D721Med (cell line): Measurements from ENCODE around the gene TCTN1.
"Not testable (repeated sequence)": the region's sequence is repeated elsewhere in the genome, so short reads cannot be mapped to it uniquely, and the experiment has no call there.

Experiments
- DNase-seq: peaks from one replicate; pipeline ENCODE4 v3.0.0; 2011; ENCODE audit warnings: low spot score; ENCODE audit not compliant: insufficient read length
- FAIRE-seq: peaks from 2 replicates; lab custom pipeline; 2011; peaks lifted over from hg19 to GRCh38; lab: Jason Lieb, UNC
- CTCF ChIP-seq: IDR thresholded peaks from 2 replicates; pipeline ENCODE4 v1.5.1; 2012; ENCODE audit warnings: mild to moderate bottlenecking, control low read depth; ENCODE audit not compliant: insufficient read depth; ENCODE audit errors: missing control alignments

The TCTN1 gene

GRCh38 chr12:110581931-110582275 lies 32.0 kb upstream of the TCTN1 start:
- DNase-seq (no peak), FAIRE-seq (no peak)
- TF ChIP-seq CTCF, result no peak

GRCh38 chr12:110582276-110583136 lies 31.4 kb upstream of the TCTN1 start:
- FAIRE-seq (no peak), DNase-seq (no peak)
- TF ChIP-seq CTCF, result no peak

GRCh38 chr12:110583137-110584059 lies 30.5 kb upstream of the TCTN1 start, which contains the start of gene PPTC7:
TSS of gene PPTC7 (minus strand) at chr12:110583318. CDS start at chr12:110583031, 287 bp downstream.
- peak; percentile 76 for DNase-seq
- FAIRE-seq, result no peak
- TF ChIP-seq CTCF, result no peak

GRCh38 chr12:110585231-110585799 lies 28.6 kb upstream of the TCTN1 start:
- FAIRE-seq (no peak), DNase-seq (no peak)
- TF ChIP-seq CTCF, result no peak

DNA sequence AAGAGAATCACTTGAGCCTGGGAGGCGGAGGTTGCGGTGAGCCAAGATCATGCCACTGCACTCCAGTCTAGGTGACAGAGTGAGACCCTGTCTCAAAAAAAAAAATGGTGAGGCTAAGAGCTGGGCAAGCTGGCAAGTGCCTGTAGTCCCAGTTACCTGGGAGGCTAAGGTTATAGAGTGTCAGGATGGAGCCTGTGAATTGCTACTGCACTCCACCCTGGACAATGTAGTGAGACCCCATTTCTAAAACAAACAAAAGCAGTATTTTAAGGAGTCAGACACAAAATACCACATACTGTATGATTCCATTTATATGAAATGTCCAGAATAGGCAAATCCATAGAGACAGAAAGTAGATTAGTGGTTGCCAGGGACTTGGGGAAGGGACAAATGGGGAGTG lies 26.8 kb upstream of the TCTN1 start:
- FAIRE-seq, DNase-seq: not testable (repeated sequence)

GRCh38 chr12:110590059-110590458 lies 23.9 kb upstream of the TCTN1 start:
- DNase-seq (no peak), FAIRE-seq (no peak)
- no peak for TF ChIP-seq CTCF

DNA sequence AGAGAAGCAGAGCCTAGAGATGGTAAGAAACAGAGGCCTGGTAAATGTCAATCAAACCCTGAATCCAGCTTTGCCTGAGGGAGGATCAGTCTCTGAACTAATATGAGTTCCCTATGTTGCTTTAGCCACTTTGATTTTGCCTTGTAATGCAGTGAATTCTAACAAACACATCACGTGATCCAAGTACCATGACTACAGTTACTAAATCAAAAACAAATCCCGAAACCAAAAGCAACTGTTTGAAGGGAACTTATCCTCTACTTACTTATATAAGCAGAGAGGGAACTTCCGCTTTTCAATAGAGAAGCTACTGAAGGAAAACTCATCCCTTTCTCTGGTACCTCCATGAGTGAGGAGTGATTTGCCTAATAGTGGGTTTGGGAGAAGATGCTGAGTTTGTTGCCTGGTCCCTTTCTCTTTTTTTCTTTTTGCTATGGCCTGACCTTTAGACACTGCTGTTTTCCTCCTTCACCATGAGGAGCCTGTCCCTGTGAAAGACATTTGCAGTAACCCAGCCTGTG lies 23.1 kb upstream of the TCTN1 start:
- FAIRE-seq (no peak), DNase-seq (no peak)
- TF ChIP-seq CTCF, result no peak
